Omental fat pad (tissue), 4 donors: ENCODE data around the gene IGF2BP2. TPM values are rescaled to one million over a fixed set of nuclear protein-coding genes. Genes with fewer than 3 reads are reported as not detected.
"Not testable (repeated sequence)": the region's sequence is repeated elsewhere in the genome, so short reads cannot be mapped to it uniquely, and the experiment has no call there.

Experiments used
- ATAC-seq: fragments of 150-250 bp; one replicate; pipeline ENCODE4 v1.9.1; 2016; ENCODE audit warnings: mild to moderate bottlenecking, moderate library complexity; ENCODE audit not compliant: low FRiP score
- DNase-seq: peaks from one replicate; pipeline ENCODE4 v3.0.0-alpha.2; 2019; ENCODE audit warnings: low spot score
- total RNA-seq, 4 donors: library from RNA; depleted of rRNA; stranded (reverse); fragments of >200 nt; gene quantifications; one replicate each; pipeline ENCODE4 v1.1.0, GENCODE V29; 2016
- TF ChIP-seq, protein P1 (sequence below), 3 donors: fragments of 450-650 bp; IDR thresholded peaks; one replicate each; pipeline ENCODE4 v1.5.1; 2016 to 2017; ENCODE audit warnings: antibody characterized with exemption in 3 of 3, mild to moderate bottlenecking in 3 of 3, moderate library complexity in 2 of 3

IGF2BP2 gene
- total RNA-seq, 4 donors from 2014 or later, result 7.3 to 48.9 (median 18.7) TPM

DNA sequence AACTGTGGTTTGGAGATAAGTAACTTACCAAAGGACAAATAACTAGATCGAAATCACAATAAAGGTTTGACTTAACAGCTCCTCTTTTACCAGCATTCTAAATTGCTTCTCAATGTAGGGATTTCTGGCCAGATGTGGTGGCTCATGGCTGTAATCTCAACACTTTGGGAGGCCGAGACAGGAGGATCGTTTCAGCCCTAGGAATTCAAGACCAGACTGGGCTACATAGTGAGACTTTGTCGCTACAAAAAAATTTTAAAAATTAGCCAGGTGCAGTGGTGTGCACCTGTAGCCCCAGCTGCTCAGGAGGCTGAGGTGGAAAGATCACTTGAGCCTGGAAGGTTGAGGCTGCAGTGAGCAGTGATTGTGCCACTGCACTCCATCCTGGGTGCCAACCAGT, 17.4 kb upstream of the IGF2BP2 start:
- TF ChIP-seq, protein P1, sequence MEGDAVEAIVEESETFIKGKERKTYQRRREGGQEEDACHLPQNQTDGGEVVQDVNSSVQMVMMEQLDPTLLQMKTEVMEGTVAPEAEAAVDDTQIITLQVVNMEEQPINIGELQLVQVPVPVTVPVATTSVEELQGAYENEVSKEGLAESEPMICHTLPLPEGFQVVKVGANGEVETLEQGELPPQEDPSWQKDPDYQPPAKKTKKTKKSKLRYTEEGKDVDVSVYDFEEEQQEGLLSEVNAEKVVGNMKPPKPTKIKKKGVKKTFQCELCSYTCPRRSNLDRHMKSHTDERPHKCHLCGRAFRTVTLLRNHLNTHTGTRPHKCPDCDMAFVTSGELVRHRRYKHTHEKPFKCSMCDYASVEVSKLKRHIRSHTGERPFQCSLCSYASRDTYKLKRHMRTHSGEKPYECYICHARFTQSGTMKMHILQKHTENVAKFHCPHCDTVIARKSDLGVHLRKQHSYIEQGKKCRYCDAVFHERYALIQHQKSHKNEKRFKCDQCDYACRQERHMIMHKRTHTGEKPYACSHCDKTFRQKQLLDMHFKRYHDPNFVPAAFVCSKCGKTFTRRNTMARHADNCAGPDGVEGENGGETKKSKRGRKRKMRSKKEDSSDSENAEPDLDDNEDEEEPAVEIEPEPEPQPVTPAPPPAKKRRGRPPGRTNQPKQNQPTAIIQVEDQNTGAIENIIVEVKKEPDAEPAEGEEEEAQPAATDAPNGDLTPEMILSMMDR (IDR thresholded peaks at IDR 0.05), result no peak
- ATAC-seq, result no peak

DNA sequence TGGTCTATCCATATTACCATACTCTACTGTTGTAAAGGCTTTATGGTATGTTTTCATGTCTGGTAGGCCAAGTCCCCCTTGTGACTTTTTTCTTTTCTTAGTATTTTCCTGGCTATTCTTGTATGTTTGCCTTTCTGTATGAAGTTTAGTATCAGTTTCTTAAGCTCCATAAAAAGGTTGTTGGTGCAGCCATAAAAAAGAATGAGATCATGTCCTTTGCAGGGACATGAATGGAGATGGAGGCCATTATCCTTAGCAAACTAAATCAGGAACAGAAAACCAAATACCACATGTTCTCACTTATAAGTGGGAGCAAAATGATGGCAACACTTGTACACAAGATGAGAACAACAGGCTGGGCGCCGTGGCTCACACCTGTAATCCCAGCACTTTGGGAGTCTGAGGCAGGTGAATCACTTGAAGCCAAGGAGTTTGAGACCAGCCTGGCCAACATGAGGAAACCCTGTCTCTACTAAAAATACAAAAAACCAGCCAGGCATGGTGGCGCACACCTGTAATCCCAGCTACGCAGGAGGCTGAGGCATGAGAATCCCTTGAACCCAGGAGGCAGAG, 13.7 kb upstream of the IGF2BP2 start:
- not testable (repeated sequence) for DNase-seq, ATAC-seq

More for the DNA sequence above, 17.4 kb upstream of the IGF2BP2 start:
- DNase-seq, result no peak

DNA sequence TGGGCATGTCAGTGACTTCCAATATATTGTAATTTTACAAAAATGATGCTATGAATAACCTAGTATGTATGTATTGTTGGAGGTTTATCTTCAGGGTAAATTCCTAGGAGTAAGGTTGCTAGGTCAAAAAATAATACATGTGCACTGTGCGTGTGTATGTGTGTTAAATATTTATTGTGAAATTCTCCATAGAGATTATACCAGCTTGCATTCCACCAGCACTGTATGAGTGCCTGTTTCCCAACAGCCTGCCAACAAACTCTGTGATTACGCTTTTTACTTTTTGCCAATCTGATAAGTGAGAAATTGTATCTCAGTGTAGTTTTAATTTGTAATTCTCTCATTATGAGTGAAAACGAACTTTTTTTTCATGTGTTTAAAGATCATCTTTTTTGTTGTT, 12.6 kb upstream of the IGF2BP2 start:
- peak; percentile 91 for ATAC-seq
- TF ChIP-seq, protein P1 (IDR thresholded peaks at IDR 0.05), result no peak
- DNase-seq, result no peak

DNA sequence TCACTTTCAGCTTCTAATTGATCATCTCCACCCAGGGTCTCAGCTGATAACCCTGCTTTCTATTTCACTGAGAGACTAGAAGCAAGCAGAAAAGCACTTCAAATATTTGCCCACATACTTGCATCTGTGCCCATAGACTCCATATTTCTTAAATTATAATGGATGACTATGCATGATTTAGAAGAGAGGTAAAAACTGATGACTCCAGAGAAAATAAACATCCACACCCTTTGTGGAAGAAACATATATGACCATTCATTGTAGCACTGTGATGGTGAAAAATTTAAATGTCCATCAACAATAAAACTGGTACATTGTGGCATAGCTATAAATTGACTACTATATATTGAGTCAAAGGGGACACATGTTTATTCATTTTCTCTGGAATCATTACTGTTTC, 7.1 kb upstream of the IGF2BP2 start:
- ATAC-seq (no peak), DNase-seq (no peak)
- TF ChIP-seq, protein P1 (IDR thresholded peaks at IDR 0.05), result no peak

DNA sequence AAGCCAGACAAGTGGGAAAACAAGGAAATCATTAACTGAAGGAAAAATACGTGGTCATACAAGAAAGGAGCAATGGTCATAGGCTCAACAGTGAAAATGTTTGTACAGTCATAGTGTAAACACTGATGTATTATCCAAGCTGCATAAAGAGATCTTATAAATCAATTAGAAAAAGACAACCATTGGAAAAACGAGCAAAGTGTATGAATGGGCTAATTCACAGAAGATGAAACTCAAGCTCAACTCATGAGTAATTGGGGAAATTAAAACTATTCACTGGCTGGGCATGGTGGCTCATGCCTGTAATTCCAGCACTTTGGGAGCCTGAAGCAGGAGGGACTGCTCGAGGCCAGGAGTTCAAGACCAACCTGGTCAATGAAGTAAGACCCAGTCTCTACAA, 6.4 kb upstream of the IGF2BP2 start:
- DNase-seq (no peak), ATAC-seq (no peak)
- TF ChIP-seq, protein P1 (IDR thresholded peaks at IDR 0.05), result no peak

DNA sequence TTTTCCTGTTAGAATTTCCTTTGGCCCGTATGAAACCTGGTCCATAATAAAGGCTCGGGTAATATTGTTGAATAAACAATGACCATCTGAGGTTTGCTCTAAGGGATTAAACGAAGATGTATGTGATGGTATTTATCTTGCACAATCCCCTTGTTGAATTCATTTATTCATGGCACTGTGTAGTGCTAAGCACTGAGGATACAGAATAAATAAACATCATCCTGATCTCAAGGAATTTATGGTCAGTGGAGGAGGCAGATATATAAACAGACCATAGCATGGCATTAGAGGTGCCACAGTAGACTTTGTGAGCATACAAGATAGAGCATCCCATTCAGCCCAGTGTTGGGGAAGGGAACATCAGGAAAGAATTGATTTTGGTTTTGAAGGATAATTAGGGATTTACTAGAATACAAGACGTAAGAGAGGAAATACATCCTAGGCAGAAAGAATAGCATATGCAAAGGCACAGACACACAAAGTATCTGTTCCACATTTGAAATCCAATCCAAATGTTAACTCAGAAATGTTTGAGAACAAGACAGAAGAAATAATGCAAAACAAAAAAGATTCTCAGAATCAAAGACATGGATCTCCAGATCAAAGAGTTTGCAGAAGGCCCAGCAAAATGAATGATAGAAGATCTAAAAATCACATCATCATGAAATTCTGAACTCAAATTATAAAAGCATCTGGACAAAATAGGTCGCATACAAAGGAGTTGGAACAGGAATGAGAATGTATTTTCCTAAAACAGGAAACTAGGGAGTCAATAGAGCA, 5.4 kb upstream of the IGF2BP2 start:
- TF ChIP-seq, protein P1 (IDR thresholded peaks at IDR 0.05), result no peak
- DNase-seq (no peak), ATAC-seq (no peak)

DNA sequence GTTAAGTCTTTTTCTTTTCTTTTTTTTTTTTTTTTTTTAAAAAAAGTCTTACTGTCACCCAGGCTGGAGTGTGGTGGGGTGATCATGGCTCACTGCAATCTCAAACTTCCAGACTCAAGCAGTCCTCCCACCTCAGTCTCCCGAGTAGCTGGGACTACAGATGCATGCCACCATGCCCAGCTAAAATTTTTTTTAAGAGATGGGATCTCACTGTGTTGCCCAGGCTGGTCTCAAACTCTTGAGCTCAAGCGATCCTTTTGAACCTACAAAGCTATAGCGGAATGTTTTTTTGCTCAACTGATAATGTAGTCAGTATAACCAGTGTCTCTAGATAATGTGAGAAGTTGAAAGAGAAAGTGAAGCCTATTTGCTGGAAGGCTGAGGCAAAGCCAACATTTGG, 3.9 kb upstream of the IGF2BP2 start:
- no peak for ATAC-seq
- no peak for DNase-seq
- TF ChIP-seq, protein P1 (IDR thresholded peaks at IDR 0.05), result no peak
